ENCODE measurements around the gene DNMT1.

The DNMT1 gene

GRCh38 chr19:10142701-10143375 is 51.9 kb downstream of the DNMT1 start:
- in situ Hi-C loops (cut with MboI; ENCODE audit: low sequenced_read_pairs) = no loop called here

GRCh38 chr19:10141973-10142372 is 52.8 kb downstream of the DNMT1 start:
- in situ Hi-C loops (cut with MboI; ENCODE audit: low sequenced_read_pairs) = no loop called here

GRCh38 chr19:10141479-10141878 is 53.3 kb downstream of the DNMT1 start:
- in situ Hi-C loops (cut with MboI; ENCODE audit: low sequenced_read_pairs) = no loop called here

- in situ Hi-C loops (cut with MboI; ENCODE audit: low sequenced_read_pairs) = no loop called here
These were observed 54.8 kb downstream of the DNMT1 start for GRCh38 chr19:10139952-10140351.

GRCh38 chr19:10138879-10139795 is 55.6 kb downstream of the DNMT1 start:
- in situ Hi-C loops (cut with MboI; ENCODE audit: low sequenced_read_pairs) = no loop called here

GRCh38 chr19:10137751-10138682 is 56.7 kb downstream of the DNMT1 start:
- in situ Hi-C loops (cut with MboI; ENCODE audit: low sequenced_read_pairs) = no loop called here

GRCh38 chr19:10136936-10137335 is 57.8 kb downstream of the DNMT1 start:
- in situ Hi-C loops (cut with MboI; ENCODE audit: low sequenced_read_pairs) = no loop called here

- in situ Hi-C loops (cut with MboI; ENCODE audit: low sequenced_read_pairs) = no loop called here
These were observed 59.0 kb downstream of the DNMT1 start for GRCh38 chr19:10135551-10136334.

- in situ Hi-C loops (cut with MboI; ENCODE audit: low sequenced_read_pairs) = no loop called here
These were observed 60.7 kb downstream of the DNMT1 start for GRCh38 chr19:10134040-10134439.

GRCh38 chr19:10133596-10133995 is 61.2 kb downstream of the DNMT1 start:
- in situ Hi-C loops (cut with MboI; ENCODE audit: low sequenced_read_pairs) = no loop called here

GRCh38 chr19:10132905-10133304 is 61.8 kb downstream of the DNMT1 start:
- in situ Hi-C loops (cut with MboI; ENCODE audit: low sequenced_read_pairs) = no loop called here

GRCh38 chr19:10126213-10126639 is 68.5 kb downstream of the DNMT1 start:
- in situ Hi-C loops (cut with MboI; ENCODE audit: low sequenced_read_pairs) = no loop called here

GRCh38 chr19:10124429-10124828 is 70.3 kb downstream of the DNMT1 start:
- in situ Hi-C loops (cut with MboI; ENCODE audit: low sequenced_read_pairs) = no loop called here

GRCh38 chr19:10122045-10122444 is 72.7 kb downstream of the DNMT1 start:
- in situ Hi-C loops (cut with MboI; ENCODE audit: low sequenced_read_pairs) = no loop called here

GRCh38 chr19:10120538-10121189 is 74.1 kb downstream of the DNMT1 start:
- in situ Hi-C loops (cut with MboI; ENCODE audit: low sequenced_read_pairs) = no loop called here

GRCh38 chr19:10118960-10119359 is 75.8 kb downstream of the DNMT1 start:
- in situ Hi-C loops (cut with MboI; ENCODE audit: low sequenced_read_pairs) = no loop called here

- in situ Hi-C loops (cut with MboI; ENCODE audit: low sequenced_read_pairs) = no loop called here
These were observed 77.7 kb downstream of the DNMT1 start for GRCh38 chr19:10116866-10117616.

- in situ Hi-C loops (cut with MboI; ENCODE audit: low sequenced_read_pairs) = no loop called here
These were observed 78.5 kb downstream of the DNMT1 start for GRCh38 chr19:10116085-10116865.

Data from hTERT RPE-1 (cell line).